Measurements from ENCODE around the gene CCNL2. TPM values are rescaled to one million over a fixed set of nuclear protein-coding genes. Genes with fewer than 3 reads are reported as not detected.

CCNL2 gene
- total RNA-seq, 1 experiment from 2014 or later, result 206 TPM

GRCh38 chr1:1336931-1337792 lies 62.0 kb downstream of the CCNL2 start:
- no peak overlapping the region for H3K4me3 ChIP-seq (ENCODE audit: low read depth, low read length, poor library complexity, severe bottlenecking)
- intact Hi-C loops (cut with micrococcal nuclease; ENCODE audit: unreplicated experiment), result no loop called here
- POLR2A ChIA-PET (ENCODE audit: low non-redundant PET), result no interaction called here
- no peaks in the 10 kb centered on the region for H3K4me1 ChIP-seq (ENCODE audit: insufficient read depth, low read length, poor library complexity, severe bottlenecking)
- BruUV-seq (replicated peaks), result no TSS peak
- H3K9me3 ChIP-seq (ENCODE audit: low read depth, low read length, poor library complexity, severe bottlenecking), result no peaks in the 10 kb centered on the region
- DNase-seq (ENCODE audit: low spot score), result no peak
- H3K27me3 ChIP-seq (replicated peaks; ENCODE audit: insufficient read depth, low read depth, low read length, poor library complexity), result no peaks in the 10 kb centered on the region
- CTCF ChIA-PET, result no interaction called here
- no peak for TF ChIP-seq CTCF (conservative IDR thresholded peaks at IDR 0.05; ENCODE audit: low read depth, low read length)
- no peak overlapping the region for H3K27ac ChIP-seq (ENCODE audit: low read depth, low read length, poor library complexity, severe bottlenecking)
- peaks cover 9% of the 10 kb centered on the region for H3K36me3 ChIP-seq (ENCODE audit: insufficient read depth, low read length, poor library complexity, severe bottlenecking)

- TF ChIP-seq EZH2 (IDR thresholded peaks at IDR 0.05; ENCODE audit: borderline replicate concordance, low read depth, low read length, poor library complexity, severe bottlenecking) (no peak), CTCF (conservative IDR thresholded peaks at IDR 0.05; ENCODE audit: low read depth, low read length) (no peak)
- Histone ChIP-seq H3K9me3 (ENCODE audit: low read depth, low read length, poor library complexity, severe bottlenecking) (no peaks in the 10 kb centered on the region), H3K27me3 (replicated peaks; ENCODE audit: insufficient read depth, low read depth, low read length, poor library complexity) (no peaks in the 10 kb centered on the region), H3K36me3 (ENCODE audit: insufficient read depth, low read length, poor library complexity, severe bottlenecking) (peaks cover 9% of the 10 kb centered on the region), H3K4me1 (ENCODE audit: insufficient read depth, low read length, poor library complexity, severe bottlenecking) (no peaks in the 10 kb centered on the region), H3K4me3 (ENCODE audit: low read depth, low read length, poor library complexity, severe bottlenecking) (no peak overlapping the region), H3K27ac (ENCODE audit: low read depth, low read length, poor library complexity, severe bottlenecking) (no peak overlapping the region)
- CTCF ChIA-PET, result no interaction called here
- intact Hi-C loops (cut with micrococcal nuclease; ENCODE audit: unreplicated experiment), result no loop called here
- no peak for DNase-seq (ENCODE audit: low spot score)
- BruUV-seq (replicated peaks), result no TSS peak
- POLR2A ChIA-PET (ENCODE audit: low non-redundant PET), result no interaction called here
Observed at GRCh38 chr1:1336446-1336845, 62.7 kb downstream of the CCNL2 start.

- Histone ChIP-seq H3K9me3 (ENCODE audit: low read depth, low read length, poor library complexity, severe bottlenecking) (no peaks in the 10 kb centered on the region), H3K27ac (ENCODE audit: low read depth, low read length, poor library complexity, severe bottlenecking) (no peak overlapping the region), H3K4me1 (ENCODE audit: insufficient read depth, low read length, poor library complexity, severe bottlenecking) (peaks cover 3% of the 10 kb centered on the region), H3K27me3 (replicated peaks; ENCODE audit: insufficient read depth, low read depth, low read length, poor library complexity) (no peaks in the 10 kb centered on the region), H3K36me3 (ENCODE audit: insufficient read depth, low read length, poor library complexity, severe bottlenecking) (peaks cover 6% of the 10 kb centered on the region), H3K4me3 (ENCODE audit: low read depth, low read length, poor library complexity, severe bottlenecking) (no peak overlapping the region)
- DNase-seq (ENCODE audit: low spot score), result no peak
- BruUV-seq (replicated peaks), result no TSS peak
- ChIA-PET POLR2A (ENCODE audit: low non-redundant PET) (no interaction called here), CTCF (no interaction called here)
- intact Hi-C loops (cut with micrococcal nuclease; ENCODE audit: unreplicated experiment), result no loop called here
- no peak for TF ChIP-seq CTCF (conservative IDR thresholded peaks at IDR 0.05; ENCODE audit: low read depth, low read length)
- TF ChIP-seq EZH2 (IDR thresholded peaks at IDR 0.05; ENCODE audit: borderline replicate concordance, low read depth, low read length, poor library complexity, severe bottlenecking), result no peak
Observed at GRCh38 chr1:1335792-1336248, 63.3 kb downstream of the CCNL2 start.

Small RNAs within 50 kb of the gene (microRNA-seq; reads per million reads assigned to microRNA genes)
- 1.3 reads per million for gene MIR6808

Other genes starting within 250 kb of the CCNL2 start
- gene TTLL10, start 225.5 kb downstream of the CCNL2 start, total RNA-seq (2021), result not detected in 2 replicates
- gene TNFRSF18, start 192.7 kb downstream of the CCNL2 start, total RNA-seq (2021), result 0.77 and 1.1 TPM in 2 replicates
- 0.80 and 1.5 TPM in 2 replicates for gene TNFRSF4, start 185.2 kb downstream of the CCNL2 start, total RNA-seq (2021)
- gene SDF4, start 167.3 kb downstream of the CCNL2 start, total RNA-seq (2021), result 121 and 133 TPM in 2 replicates
- gene B3GALT6, start 167.1 kb downstream of the CCNL2 start, total RNA-seq (2021), result 41.3 and 41.8 TPM in 2 replicates
- 2.9 and 4.4 TPM in 2 replicates for gene C1QTNF12, start 152.6 kb downstream of the CCNL2 start, total RNA-seq (2021)
- gene UBE2J2, start 125.5 kb downstream of the CCNL2 start, total RNA-seq (2021), result 86.4 and 92.8 TPM in 2 replicates
- 4.5 and 13.0 TPM in 2 replicates for gene SCNN1D, start 118.9 kb downstream of the CCNL2 start, total RNA-seq (2021)
- gene ACAP3, start 91.4 kb downstream of the CCNL2 start, total RNA-seq (2021), result 67.6 and 71.9 TPM in 2 replicates
- gene PUSL1, start 90.7 kb downstream of the CCNL2 start, total RNA-seq (2021), result 28.5 and 31.3 TPM in 2 replicates
- gene INTS11, start 74.7 kb downstream of the CCNL2 start, total RNA-seq (2021), result 156 and 182 TPM in 2 replicates
- 17.0 and 20.8 TPM in 2 replicates for gene CPTP, start 74.5 kb downstream of the CCNL2 start, total RNA-seq (2021)
- gene TAS1R3, start 68.1 kb downstream of the CCNL2 start, total RNA-seq (2021), result 0.21 and 0.39 TPM in 2 replicates
- 48.0 and 58.1 TPM in 2 replicates for gene DVL1, start 49.9 kb downstream of the CCNL2 start, total RNA-seq (2021)
- gene MXRA8, start 40.8 kb downstream of the CCNL2 start, total RNA-seq (2021), result 0.55 and 0.73 TPM in 2 replicates
- gene AURKAIP1, start 24.1 kb downstream of the CCNL2 start, total RNA-seq (2021), result 172 and 176 TPM in 2 replicates
- gene MRPL20, start 8.0 kb upstream of the CCNL2 start, total RNA-seq (2021), result 137 and 151 TPM in 2 replicates
- gene ANKRD65, start 21.9 kb upstream of the CCNL2 start, total RNA-seq (2021), result not detected in 2 replicates
- 0.92 and 2.7 TPM in 2 replicates for gene VWA1, start 36.4 kb upstream of the CCNL2 start, total RNA-seq (2021)
- gene ATAD3C, start 50.4 kb upstream of the CCNL2 start, total RNA-seq (2021), result 0.22 and 0.39 TPM in 2 replicates
- gene ATAD3B, start 72.4 kb upstream of the CCNL2 start, total RNA-seq (2021), result 46.1 and 68.9 TPM in 2 replicates
- gene ATAD3A, start 112.8 kb upstream of the CCNL2 start, total RNA-seq (2021), result 83.1 and 92.7 TPM in 2 replicates
- gene TMEM240, start 141.3 kb upstream of the CCNL2 start, total RNA-seq (2021), result 6.8 and 9.1 TPM in 2 replicates
- gene SSU72, start 175.5 kb upstream of the CCNL2 start, total RNA-seq (2021), result 182 and 193 TPM in 2 replicates
- gene FNDC10, start 200.8 kb upstream of the CCNL2 start, total RNA-seq (2021), result 1.7 and 2.5 TPM in 2 replicates
- 38.7 and 49.8 TPM in 2 replicates for gene MIB2, start 216.2 kb upstream of the CCNL2 start, total RNA-seq (2021)
- gene MMP23B, start 232.8 kb upstream of the CCNL2 start, total RNA-seq (2021), result 0.55 and 0.67 TPM in 2 replicates